AG04449 (cell line): ENCODE data around the gene CYP2W1.
"Not testable (repeated sequence)": the region's sequence is repeated elsewhere in the genome, so short reads cannot be mapped to it uniquely, and the experiment has no call there.

Experiments used
- CTCF ChIA-PET: fragments of 350-600 bp; formaldehyde crosslinking; extraction: SDS; loops from one replicate; lab custom pipeline; 2021; ENCODE audit warnings: antibody characterized with exemption; lab: Yijun Ruan, JAX
- POLR2A ChIA-PET: fragments of 400-600, 350-600 bp; formaldehyde crosslinking; extraction: SDS; loops from one replicate; lab custom pipeline; 2020; ENCODE audit warnings: antibody characterized with exemption, inconsistent platforms; lab: Yijun Ruan, JAX
- DNase-seq: peaks from one replicate; pipeline ENCODE4 v3.0.0-alpha.2; 2010; ENCODE audit warnings: low read depth, low spot score
- H3K4me3 ChIP-seq: 2 replicates; pipeline ENCODE4 v1.5.1; 2011; ENCODE audit warnings: low read depth, mild to moderate bottlenecking, control low read depth, low read length
- CTCF ChIP-seq: IDR thresholded peaks from one replicate; pipeline ENCODE4 v1.5.1; 2011; ENCODE audit warnings: mild to moderate bottlenecking, moderate library complexity, low read length, control low read depth, inconsistent platforms; ENCODE audit not compliant: insufficient read depth; ENCODE audit errors: missing control alignments

The CYP2W1 gene

GRCh38 chr7:1002445-1002844 is 19.5 kb downstream of the CYP2W1 start:
- POLR2A ChIA-PET, H3K4me3 ChIP-seq, CTCF ChIA-PET, DNase-seq: not testable (repeated sequence)

GRCh38 chr7:1004018-1004852 is 21.3 kb downstream of the CYP2W1 start:
- no peak for DNase-seq
- ChIA-PET POLR2A (no interaction called here), CTCF (interaction anchor here (1.4 to 3.2 kb wide), 2 partner anchors 11 to 16 kb away, joined by 6 to 34 read pairs; no protein-coding TSS in a partner anchor)
- no peak for TF ChIP-seq CTCF
- H3K4me3 ChIP-seq, result no peak overlapping the region

GRCh38 chr7:1005303-1005702 is 22.3 kb downstream of the CYP2W1 start:
- no peak for TF ChIP-seq CTCF
- POLR2A ChIA-PET, result no interaction called here
- CTCF ChIA-PET, result interaction anchor here (0.9 to 3.2 kb wide), 5 partner anchors 12 to 137 kb away, joined by 3 to 34 read pairs (median 6); no protein-coding TSS in a partner anchor

GRCh38 chr7:1007901-1008300 is 24.9 kb downstream of the CYP2W1 start:
- POLR2A ChIA-PET, result no interaction called here

More at GRCh38 chr7:1005303-1005702, 22.3 kb downstream of the CYP2W1 start:
- DNase-seq, result no peak
- H3K4me3 ChIP-seq, result no peak overlapping the region

GRCh38 chr7:1008733-1009363 is 25.9 kb downstream of the CYP2W1 start:
- ChIA-PET CTCF (interaction anchor here (2.2 kb wide), 1 partner anchor 16 kb away, joined by 18 read pairs; no protein-coding TSS in a partner anchor), POLR2A (no interaction called here)
- H3K4me3 ChIP-seq, result no peak overlapping the region
- no peak for DNase-seq
- TF ChIP-seq CTCF, result no peak

More at GRCh38 chr7:1007901-1008300, 24.9 kb downstream of the CYP2W1 start:
- no peak for TF ChIP-seq CTCF
- DNase-seq, result no peak
- CTCF ChIA-PET, result interaction anchor here (0.6 to 2.2 kb wide), 2 partner anchors 12 to 15 kb away, joined by 3 to 18 read pairs; no protein-coding TSS in a partner anchor
- H3K4me3 ChIP-seq, result no peak overlapping the region

- CTCF ChIA-PET, result interaction anchor here (1.1 to 1.5 kb wide), 2 partner anchors 16 to 56 kb away, joined by 3 to 5 read pairs; no protein-coding TSS in a partner anchor
- H3K4me3 ChIP-seq, result no peak overlapping the region
- no peak for DNase-seq
- no peak for TF ChIP-seq CTCF
- POLR2A ChIA-PET, result no interaction called here
Measured at GRCh38 chr7:1009747-1010146, 26.8 kb downstream of the CYP2W1 start.
